Esophagus muscularis mucosa (tissue), 3 donors: Measurements from ENCODE around the gene POGK.

Experiments
- EP300 ChIP-seq: sonication (generic); formaldehyde crosslinking; IDR thresholded peaks from one replicate; pipeline ENCODE4 v1.6.1; 2017; ENCODE audit warnings: antibody characterized with exemption
- TF ChIP-seq, protein P1 (sequence below), 3 experiments: fragments of 200-600 bp in 2 of 3; fragments of 450-650 bp in 1 of 3; sonication (generic) in 2 of 3; IDR thresholded peaks; one replicate each; pipeline ENCODE4 v1.5.1; 2017 to 2019; ENCODE audit warnings: antibody characterized with exemption in 3 of 3, mild to moderate bottlenecking in 2 of 3, moderate library complexity in 1 of 3

DNA sequence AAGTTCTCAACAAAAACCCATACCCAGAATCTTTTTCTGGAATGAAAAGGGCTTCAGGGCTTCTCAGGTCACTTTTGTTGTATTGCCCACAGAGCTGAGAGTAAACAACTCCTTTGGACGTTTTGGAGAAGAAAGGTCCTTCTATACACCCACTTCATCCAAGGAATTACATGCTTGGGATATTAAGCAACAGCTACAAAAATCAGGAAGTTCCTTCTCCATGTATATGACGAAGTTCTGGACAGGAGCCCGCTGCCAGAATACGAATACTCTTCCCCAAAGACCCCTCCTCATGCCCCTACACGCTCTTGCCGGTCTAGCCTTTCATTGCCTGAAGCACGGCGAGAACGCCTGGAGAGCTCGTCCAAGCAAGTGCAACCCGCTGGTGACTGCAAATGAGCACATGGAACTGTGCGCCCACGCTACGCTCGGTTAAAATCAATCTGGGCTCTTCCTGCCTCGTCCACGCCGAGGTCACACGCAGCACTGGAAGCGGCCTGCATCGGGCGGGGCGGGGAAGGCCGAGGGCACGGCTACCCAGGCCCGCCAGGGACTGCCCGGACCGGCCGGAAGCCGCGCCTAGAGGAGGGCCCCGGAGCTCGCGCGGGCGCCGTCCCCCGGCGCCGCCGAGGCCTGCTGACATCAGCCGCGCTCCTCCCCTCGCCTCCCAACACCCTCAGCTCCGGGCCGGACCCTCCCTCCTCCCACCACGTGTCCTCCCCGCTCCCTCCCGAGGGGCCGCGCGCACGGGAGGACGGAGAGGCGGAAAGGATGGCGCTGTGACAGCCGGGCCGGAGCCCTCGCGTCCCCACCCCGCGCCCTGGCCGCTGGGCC, at the start of gene POGK:
- TF ChIP-seq, protein P1, sequence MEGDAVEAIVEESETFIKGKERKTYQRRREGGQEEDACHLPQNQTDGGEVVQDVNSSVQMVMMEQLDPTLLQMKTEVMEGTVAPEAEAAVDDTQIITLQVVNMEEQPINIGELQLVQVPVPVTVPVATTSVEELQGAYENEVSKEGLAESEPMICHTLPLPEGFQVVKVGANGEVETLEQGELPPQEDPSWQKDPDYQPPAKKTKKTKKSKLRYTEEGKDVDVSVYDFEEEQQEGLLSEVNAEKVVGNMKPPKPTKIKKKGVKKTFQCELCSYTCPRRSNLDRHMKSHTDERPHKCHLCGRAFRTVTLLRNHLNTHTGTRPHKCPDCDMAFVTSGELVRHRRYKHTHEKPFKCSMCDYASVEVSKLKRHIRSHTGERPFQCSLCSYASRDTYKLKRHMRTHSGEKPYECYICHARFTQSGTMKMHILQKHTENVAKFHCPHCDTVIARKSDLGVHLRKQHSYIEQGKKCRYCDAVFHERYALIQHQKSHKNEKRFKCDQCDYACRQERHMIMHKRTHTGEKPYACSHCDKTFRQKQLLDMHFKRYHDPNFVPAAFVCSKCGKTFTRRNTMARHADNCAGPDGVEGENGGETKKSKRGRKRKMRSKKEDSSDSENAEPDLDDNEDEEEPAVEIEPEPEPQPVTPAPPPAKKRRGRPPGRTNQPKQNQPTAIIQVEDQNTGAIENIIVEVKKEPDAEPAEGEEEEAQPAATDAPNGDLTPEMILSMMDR (IDR thresholded peaks at IDR 0.05): peak in 2 of 3 experiments; percentile 6 to 14
- TF ChIP-seq EP300: no peak
